CD1c-positive myeloid dendritic cell (primary cell): Measurements from ENCODE around the gene COL4A2.

ENCODE experiments used
- DNase-seq: peaks from one replicate; pipeline ENCODE4 v3.0.0-alpha.2; 2016; ENCODE audit errors: extremely low spot score

The COL4A2 gene

GRCh38 chr13:110354715-110355473 is 47.8 kb downstream of the COL4A2 start:
- no peak for DNase-seq

- no peak for DNase-seq
These were observed 49.3 kb downstream of the COL4A2 start for GRCh38 chr13:110356362-110356761.

- DNase-seq, result no peak
These were observed 51.3 kb downstream of the COL4A2 start for GRCh38 chr13:110358381-110358780.

DNA sequence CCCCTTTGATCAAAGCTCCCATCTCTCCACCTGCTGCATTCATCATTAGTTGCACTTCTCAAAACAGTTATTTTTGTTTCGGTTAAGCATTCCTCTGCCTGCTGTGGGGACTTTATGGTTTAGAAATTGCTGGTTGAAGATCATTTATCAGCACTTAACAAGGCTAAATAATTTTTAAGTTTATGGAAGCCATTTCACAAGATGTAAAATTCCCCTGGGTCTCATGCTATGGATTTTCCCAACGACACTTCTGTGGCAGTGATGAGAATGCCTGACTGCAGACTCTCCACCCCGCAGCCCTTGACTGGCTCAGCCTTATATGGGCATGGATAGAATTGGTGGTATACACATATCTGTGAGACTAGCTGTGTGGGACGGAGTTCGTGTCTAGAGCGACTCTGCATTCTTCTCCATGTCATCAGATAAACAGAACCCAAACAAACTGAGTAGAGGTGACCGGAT is 52.8 kb downstream of the COL4A2 start:
- no peak for DNase-seq

DNA sequence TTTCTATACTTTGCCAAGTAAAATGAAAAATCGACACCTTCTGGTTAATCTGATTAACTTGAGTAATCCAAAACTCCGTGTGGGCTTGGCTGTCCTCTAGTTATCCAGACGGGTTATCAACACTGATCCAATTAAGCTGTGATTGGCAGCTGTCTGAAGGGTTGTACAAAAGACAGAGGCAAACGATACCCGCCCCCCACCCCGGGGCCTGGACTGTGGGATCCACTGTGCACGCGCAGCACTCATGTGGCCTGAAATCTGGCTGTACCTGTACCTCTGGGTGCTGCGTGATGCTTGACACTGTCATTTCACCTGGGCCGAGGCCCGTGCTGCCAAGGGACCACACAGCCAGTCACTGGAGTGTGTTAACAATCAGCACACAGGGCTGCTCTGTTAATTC is 53.5 kb downstream of the COL4A2 start:
- no peak for DNase-seq

DNA sequence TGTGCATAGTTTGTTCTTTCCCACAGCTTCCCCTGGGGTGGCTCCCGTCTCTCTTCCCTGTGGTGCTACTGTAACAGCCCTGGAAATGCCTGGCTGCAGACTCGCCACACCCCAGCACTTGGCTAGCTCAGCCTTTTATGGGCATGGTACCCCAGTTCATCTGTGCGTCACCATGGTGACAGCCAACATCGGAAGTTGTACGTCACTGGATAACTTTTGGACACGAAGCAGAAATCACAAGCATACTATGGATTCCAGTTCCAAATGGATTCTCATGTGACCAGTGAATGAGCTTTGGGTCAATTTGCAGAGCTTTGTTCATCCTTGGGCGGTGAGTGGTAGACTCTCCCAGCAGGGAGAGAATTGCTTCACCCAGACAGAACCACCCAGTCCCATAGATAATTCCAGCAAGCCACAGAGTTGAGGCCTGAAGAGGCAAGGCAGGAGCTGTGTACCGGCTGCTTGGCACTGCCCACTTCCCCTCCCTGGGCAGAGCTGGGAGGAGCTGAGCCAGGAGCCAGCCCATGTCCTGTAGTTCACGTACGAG is 54.4 kb downstream of the COL4A2 start:
- DNase-seq, result no peak

DNA sequence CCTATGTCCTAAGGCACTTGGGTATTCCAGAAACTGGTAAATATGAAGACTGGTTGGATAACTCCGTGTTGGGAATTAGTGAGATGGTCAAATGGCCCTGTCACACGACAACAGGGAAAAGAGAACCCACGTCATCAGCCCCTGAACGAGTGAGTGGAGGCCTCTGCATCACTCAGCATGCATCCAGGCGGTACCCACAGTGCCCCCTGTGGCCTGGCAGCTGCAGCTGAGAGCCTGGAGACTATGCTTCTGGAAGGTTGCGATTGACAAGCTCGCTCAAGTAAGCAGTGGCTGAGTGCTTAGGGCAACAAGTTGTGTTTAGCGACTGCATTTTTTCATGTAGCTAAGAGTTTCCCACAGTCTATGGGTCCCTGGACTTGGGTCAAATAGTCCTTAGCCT is 55.9 kb downstream of the COL4A2 start:
- DNase-seq, result no peak

DNA sequence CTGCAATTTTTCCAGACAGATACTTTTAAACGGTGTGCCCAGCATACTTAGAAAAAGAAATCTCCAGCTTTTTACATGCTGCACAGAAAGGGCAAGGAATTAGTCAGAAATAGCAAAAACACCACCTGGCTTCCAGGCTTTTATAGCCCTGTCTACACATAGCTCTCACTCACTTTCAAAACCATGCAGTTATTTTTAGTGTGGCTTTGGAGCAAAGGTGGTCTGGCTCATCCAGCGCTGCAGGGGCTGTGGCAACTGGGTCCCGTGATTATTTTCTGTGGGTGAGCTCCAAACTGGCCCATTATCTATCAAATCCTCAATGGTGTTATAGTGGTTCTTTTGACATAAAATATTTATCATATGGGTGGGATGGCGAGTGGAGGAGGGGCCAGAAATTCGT is 57.0 kb downstream of the COL4A2 start:
- DNase-seq, result no peak

DNA sequence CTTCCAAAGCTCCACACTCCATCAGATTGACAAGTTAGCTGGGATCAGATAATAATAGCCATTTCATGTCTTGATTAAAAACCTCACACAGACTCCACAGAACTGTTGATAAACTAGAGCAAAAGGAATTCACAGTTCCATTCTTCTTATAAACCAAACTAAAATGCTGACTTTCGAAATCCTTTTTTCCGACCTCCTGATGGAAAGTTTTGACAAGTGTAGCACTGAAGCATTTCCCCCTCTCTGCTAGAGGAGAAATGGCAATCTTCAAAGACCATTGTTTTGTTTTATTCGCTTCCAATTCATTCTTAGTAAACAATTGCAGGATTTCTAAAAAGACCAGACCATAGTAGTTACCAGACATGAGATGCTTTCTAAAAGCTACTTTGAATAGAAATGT is 58.8 kb downstream of the COL4A2 start:
- no peak for DNase-seq

DNA sequence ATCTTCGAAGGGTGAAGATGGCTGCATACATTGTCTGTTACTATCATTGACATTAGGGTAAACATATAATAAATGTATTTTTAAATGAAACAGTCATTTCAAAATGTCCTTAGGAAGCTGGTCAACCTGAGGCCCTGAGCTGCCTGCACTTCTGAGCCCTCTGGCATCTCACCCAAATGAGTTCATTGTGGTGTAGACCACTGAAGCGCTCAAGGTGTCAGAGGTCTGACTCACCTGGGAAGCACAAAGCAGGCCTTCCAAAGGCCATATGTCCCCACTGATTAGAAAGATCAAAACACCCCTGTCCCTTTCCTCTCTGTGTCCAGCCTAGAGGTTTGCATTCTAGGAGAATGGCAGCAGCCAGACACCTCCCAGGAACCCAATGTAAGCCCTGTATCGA is 59.6 kb downstream of the COL4A2 start:
- DNase-seq, result no peak

- DNase-seq, result no peak
These were observed 60.5 kb downstream of the COL4A2 start for GRCh38 chr13:110367620-110368019.

- DNase-seq, result no peak
These were observed 61.3 kb downstream of the COL4A2 start for GRCh38 chr13:110368408-110368807.

- DNase-seq, result no peak
These were observed 62.3 kb downstream of the COL4A2 start for GRCh38 chr13:110369400-110369799.

- DNase-seq, result peak; percentile 41
These were observed 64.7 kb downstream of the COL4A2 start for GRCh38 chr13:110371550-110372465.

DNA sequence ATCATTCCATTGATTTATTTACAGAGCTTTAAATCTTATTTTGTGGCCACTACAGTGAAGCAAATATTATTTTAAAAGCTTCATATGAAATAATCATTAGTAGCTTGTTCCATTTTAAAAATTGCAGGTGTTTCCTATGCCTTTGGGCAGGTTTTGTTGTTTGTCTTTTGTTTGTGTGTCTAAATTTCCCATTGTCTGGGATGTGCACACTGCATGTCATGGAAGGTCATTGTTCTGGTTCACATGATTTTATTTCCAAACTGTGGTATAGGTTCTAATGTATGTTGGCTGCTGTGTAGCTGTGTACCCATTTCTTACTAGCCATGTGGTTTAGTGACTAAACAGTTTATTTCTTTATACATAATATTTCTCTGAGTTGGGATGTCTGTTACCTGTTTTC is 65.6 kb downstream of the COL4A2 start:
- no peak for DNase-seq

DNA sequence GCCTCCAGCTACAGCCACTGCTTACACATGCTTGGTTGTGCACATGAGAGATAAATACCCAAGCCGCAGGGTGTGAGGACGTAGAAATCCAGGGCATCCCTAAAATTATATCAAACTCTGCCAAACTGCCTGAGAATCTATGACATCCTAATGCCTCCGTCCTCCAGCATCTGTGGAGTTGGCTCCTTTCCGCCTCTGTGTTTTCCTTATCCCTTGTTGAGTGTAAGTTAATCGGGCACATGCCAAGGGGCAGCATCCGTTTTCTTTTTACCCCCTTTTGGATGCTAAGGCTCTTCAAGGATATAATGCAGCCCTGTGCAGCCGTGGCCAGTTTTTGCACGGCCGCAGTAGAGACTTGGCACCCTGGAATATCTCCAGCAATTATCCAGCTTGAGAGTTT is 66.5 kb downstream of the COL4A2 start:
- DNase-seq, result no peak

GRCh38 chr13:110374431-110375370 is 67.6 kb downstream of the COL4A2 start:
- DNase-seq, result no peak

GRCh38 chr13:110376120-110376519 is 69.0 kb downstream of the COL4A2 start:
- no peak for DNase-seq

GRCh38 chr13:110377178-110377825 is 70.2 kb downstream of the COL4A2 start:
- DNase-seq, result no peak

- DNase-seq, result no peak
These were observed 70.7 kb downstream of the COL4A2 start for GRCh38 chr13:110377826-110378201.

DNA sequence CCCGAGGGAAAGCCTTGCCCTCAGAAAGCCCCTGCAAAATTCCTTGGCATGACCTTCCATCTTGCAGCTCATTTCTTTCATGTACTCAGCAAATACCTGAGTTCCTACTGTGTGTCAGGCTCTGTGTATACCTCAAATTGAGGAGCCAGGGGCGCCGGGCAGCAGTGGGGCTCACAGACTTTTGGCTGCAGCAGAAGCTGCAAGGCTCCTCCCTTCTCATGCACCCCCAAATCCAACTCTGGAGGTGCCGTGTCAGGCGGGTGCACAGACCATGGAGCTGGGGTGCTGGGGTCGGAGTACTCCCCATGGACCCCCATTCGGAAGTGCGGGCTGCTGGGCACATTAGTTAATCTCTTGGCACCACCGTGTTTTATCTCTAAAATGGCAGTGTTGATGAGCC is 72.3 kb downstream of the COL4A2 start:
- DNase-seq, result no peak
